Prostate gland (tissue), 2 donors: Measurements from ENCODE around the gene RPS6KA1.

Source experiments
- CTCF ChIP-seq, 4 experiments: fragments of 200-600 bp in 2 of 4; fragments of 450-650 bp in 2 of 4; sonication (generic) in 2 of 4; IDR thresholded peaks; 1 replicate in 3 of 4; 2 replicates in 1 of 4; pipeline ENCODE4 v1.5.1; 2016 to 2019; ENCODE audit warnings: antibody characterized with exemption in 4 of 4, mild to moderate bottlenecking in 2 of 4, moderate library complexity in 2 of 4
- POLR2A ChIP-seq: fragments of 450-650 bp; IDR thresholded peaks from one replicate; pipeline ENCODE4 v1.6.1; 2016; ENCODE audit warnings: antibody characterized with exemption, mild to moderate bottlenecking
- POLR2AphosphoS5 ChIP-seq: sonication (generic); formaldehyde crosslinking; IDR thresholded peaks from one replicate; pipeline ENCODE4 v1.6.1; 2017; ENCODE audit warnings: antibody characterized with exemption

GRCh38 chr1:26608895-26609294 is 79.3 kb downstream of the RPS6KA1 start:
- TF ChIP-seq CTCF (IDR thresholded peaks at IDR 0.05) (no peak), POLR2A (no peak), POLR2AphosphoS5 (no peak)
